A549 (cell line): Measurements from ENCODE around the gene PRDX2. TPM values are rescaled to one million over a fixed set of nuclear protein-coding genes. Genes with fewer than 3 reads are reported as not detected.

Source experiments
- ATAC-seq, 2 experiments: fragments of 200-7000 bp in 1 of 2; fragments of >200 bp in 1 of 2; cut with Nextera tagmentation in 1 of 2; cut with Tn5 transposase in 1 of 2; 3 replicates each; pipeline versions ENCODE4 v1.8.0 to v1.9.1; 2018 to 2020; ENCODE audit warnings: mild to moderate bottlenecking in 1 of 2, moderate library complexity in 1 of 2
- CTCF ChIA-PET: fragments of 300-600 bp; sonication (Branson Sonifier 250); formaldehyde crosslinking; extraction: SDS; loops from one replicate; lab custom pipeline; 2021; ENCODE audit warnings: antibody characterized with exemption, inconsistent platforms; lab: Yijun Ruan, JAX
- POLR2A ChIA-PET: fragments of 350-600 bp; formaldehyde crosslinking; extraction: SDS; loops from one replicate; lab custom pipeline; 2021; ENCODE audit warnings: antibody characterized with exemption, inconsistent platforms; lab: Yijun Ruan, JAX
- DNase-seq, 2 experiments: peaks; one replicate each; pipeline versions ENCODE4 v3.0.0 to v3.0.0-alpha.2; 2011 to 2016; ENCODE audit warnings: low read depth in 1 of 2, low spot score in 1 of 2
- FAIRE-seq: peaks from 2 replicates; lab custom pipeline; 2011; peaks lifted over from hg19 to GRCh38; lab: Jason Lieb, UNC
- H3K27ac ChIP-seq, 2 experiments: fragments of >200 bp; sonication (Bioruptor Twin); formaldehyde crosslinking; 3 replicates each; pipeline ENCODE4 v1.5.1; 2016 to 2017
- H3K4me1 ChIP-seq: fragments of >200 bp; sonication (Bioruptor Twin); formaldehyde crosslinking; 3 replicates; pipeline ENCODE4 v1.6.1; 2016
- H3K4me2 ChIP-seq: fragments of >200 bp; sonication (Bioruptor Twin); formaldehyde crosslinking; 3 replicates; pipeline ENCODE4 v1.6.1; 2016
- H3K4me3 ChIP-seq: fragments of >200 bp; sonication (Bioruptor Twin); formaldehyde crosslinking; 3 replicates; pipeline ENCODE4 v1.5.1; 2016
- H3K9me3 ChIP-seq: fragments of >200 bp; sonication (Bioruptor Twin); formaldehyde crosslinking; 3 replicates; pipeline ENCODE4 v1.6.1; 2016
- CBX2 ChIP-seq: fragments of 200-600 bp; sonication (generic); IDR thresholded peaks from 2 replicates; pipeline ENCODE4 v1.6.1; 2016; ENCODE audit warnings: low read depth, mild to moderate bottlenecking, borderline replicate concordance
- CEBPB ChIP-seq, 2 experiments: fragments of >200 bp in 1 of 2; sonication (Bioruptor Twin) in 1 of 2; formaldehyde crosslinking in 1 of 2; IDR thresholded peaks; 2 replicates each; pipeline ENCODE4 v1.6.1; 2012 to 2016
- CHD2 ChIP-seq: fragments of 150-350 bp; IDR thresholded peaks from 2 replicates; pipeline ENCODE4 v1.6.1; 2014; ENCODE audit warnings: low read length; ENCODE audit not compliant: partially characterized antibody
- FOSL2 ChIP-seq, 2 experiments: fragments of 450-650 bp in 1 of 2; fragments of >200 bp in 1 of 2; sonication (Bioruptor Twin) in 1 of 2; formaldehyde crosslinking; IDR thresholded peaks; 2 replicates each; pipeline versions ENCODE4 v1.5.0 to v1.6.1; 2016 to 2020; ENCODE audit warnings: mild to moderate bottlenecking in 1 of 2, moderate library complexity in 1 of 2
- FOXS1 ChIP-seq: fragments of 250-450 bp; sonication (Bioruptor Pico); IDR thresholded peaks from 2 replicates; pipeline ENCODE4 v1.5.0; 2020; ENCODE audit warnings: mild to moderate bottlenecking, moderate library complexity
- HMGXB4 ChIP-seq: fragments of 250-450 bp; sonication (Bioruptor Pico); IDR thresholded peaks from 2 replicates; pipeline ENCODE4 v1.5.0; 2021; ENCODE audit warnings: mild to moderate bottlenecking, moderate library complexity, borderline replicate concordance
- HOXA7 ChIP-seq: fragments of 250-450 bp; sonication (Bioruptor Pico); IDR thresholded peaks from 2 replicates; pipeline ENCODE4 v1.5.0; 2020; ENCODE audit warnings: mild to moderate bottlenecking, moderate library complexity
- MAFK ChIP-seq: fragments of 450-650 bp; IDR thresholded peaks from 2 replicates; pipeline ENCODE4 v1.6.1; 2014; ENCODE audit not compliant: partially characterized antibody
- NFE2L2 ChIP-seq: fragments of 150-350 bp; conservative IDR thresholded peaks from 2 replicates; pipeline ENCODE4 v1.6.1; 2014; ENCODE audit warnings: low read length
- NR3C1 ChIP-seq: fragments of >200 bp; sonication (Bioruptor Twin); formaldehyde crosslinking; IDR thresholded peaks from 3 replicates; pipeline ENCODE4 v1.6.1; 2017
- POLR2AphosphoS2 ChIP-seq: conservative IDR thresholded peaks from 2 replicates; pipeline ENCODE4 v1.6.1; 2012; ENCODE audit warnings: low read length, improper control_type of control experiment, inconsistent platforms
- RAD21 ChIP-seq, 2 experiments: fragments of >200 bp in 1 of 2; sonication (Bioruptor Twin) in 1 of 2; formaldehyde crosslinking in 1 of 2; IDR thresholded peaks in 1 of 2; conservative IDR thresholded peaks in 1 of 2; 2 replicates in 1 of 2; 3 replicates in 1 of 2; pipeline ENCODE4 v1.6.1; 2012 to 2018; ENCODE audit warnings: inconsistent platforms in 1 of 2
- RFX5 ChIP-seq: fragments of 450-650 bp; IDR thresholded peaks from 2 replicates; pipeline ENCODE4 v1.7.1; 2014; ENCODE audit warnings: antibody characterized with exemption, mild to moderate bottlenecking, moderate library complexity
- ZC3H11A ChIP-seq: fragments of 450-650 bp; IDR thresholded peaks from 2 replicates; pipeline ENCODE4 v1.6.1; 2014; ENCODE audit warnings: antibody characterized with exemption, mild to moderate bottlenecking
- ZFP36 ChIP-seq: fragments of 450-650 bp; IDR thresholded peaks from 2 replicates; pipeline ENCODE4 v1.6.1; 2014; ENCODE audit warnings: borderline replicate concordance; ENCODE audit not compliant: partially characterized antibody
- ZNF302 ChIP-seq: fragments of 250-450 bp; sonication (Bioruptor Pico); IDR thresholded peaks from 2 replicates; pipeline ENCODE4 v1.9.0; 2021; ENCODE audit warnings: inconsistent platforms, mild to moderate bottlenecking, moderate library complexity
- WGBS: methylation state at CpG from one replicate; pipeline ENCODE4 v1.1.6; 2017; ENCODE audit errors: missing lambda C conversion rate; 5-methylcytosine and 5-hydroxymethylcytosine counted together
- polyA plus RNA-seq, 4 experiments: library from polyadenylated mRNA; depleted of rRNA in 3 of 4; stranded (reverse); fragments of >200 nt; fragmentation: RNase III in 1 of 4; extraction: RNeasy Plus Mini Kit Qiagen cat#74134 plus additional on column Dnase treatment in 1 of 4; gene quantifications; 2 replicates in 3 of 4; 3 replicates in 1 of 4; pipeline ENCODE4 v1.2.3, GENCODE V29; 2011 to 2017
- TF ChIP-seq, protein P1 (sequence below): fragments of 150-350 bp; IDR thresholded peaks from 2 replicates; pipeline ENCODE4 v1.6.1; 2014; ENCODE audit warnings: low read depth, mild to moderate bottlenecking, low read length
- TF ChIP-seq, protein P2 (sequence below): fragments of 250-450 bp; sonication (Bioruptor Pico); IDR thresholded peaks from 2 replicates; pipeline ENCODE4 v1.5.0; 2020; ENCODE audit warnings: low read depth, mild to moderate bottlenecking, moderate library complexity

The PRDX2 gene
- polyA plus RNA-seq, 2 of the 4 experiments (the other 2 are of a cell fraction): 0.57 to 0.84 TPM

- FAIRE-seq: no peak
- no peak for DNase-seq
- TF ChIP-seq ZC3H11A (no peak), ZFP36 (no peak), NFE2L2 (no peak), NR3C1 (no peak), RFX5 (no peak), HMGXB4 (CRISPR knock-in tag) (no peak), FOXS1 (CRISPR knock-in tag) (no peak), FOSL2 (IDR thresholded peaks at IDR 0.05) (no peak), FOSL2 (CRISPR knock-in tag; IDR thresholded peaks at IDR 0.05) (no peak), MAFK (no peak), HOXA7 (no peak), ZNF302 (CRISPR knock-in tag) (no peak)
- TF ChIP-seq, protein P1, sequence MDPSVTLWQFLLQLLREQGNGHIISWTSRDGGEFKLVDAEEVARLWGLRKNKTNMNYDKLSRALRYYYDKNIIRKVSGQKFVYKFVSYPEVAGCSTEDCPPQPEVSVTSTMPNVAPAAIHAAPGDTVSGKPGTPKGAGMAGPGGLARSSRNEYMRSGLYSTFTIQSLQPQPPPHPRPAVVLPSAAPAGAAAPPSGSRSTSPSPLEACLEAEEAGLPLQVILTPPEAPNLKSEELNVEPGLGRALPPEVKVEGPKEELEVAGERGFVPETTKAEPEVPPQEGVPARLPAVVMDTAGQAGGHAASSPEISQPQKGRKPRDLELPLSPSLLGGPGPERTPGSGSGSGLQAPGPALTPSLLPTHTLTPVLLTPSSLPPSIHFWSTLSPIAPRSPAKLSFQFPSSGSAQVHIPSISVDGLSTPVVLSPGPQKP: no peak
- TF ChIP-seq, protein P2, sequence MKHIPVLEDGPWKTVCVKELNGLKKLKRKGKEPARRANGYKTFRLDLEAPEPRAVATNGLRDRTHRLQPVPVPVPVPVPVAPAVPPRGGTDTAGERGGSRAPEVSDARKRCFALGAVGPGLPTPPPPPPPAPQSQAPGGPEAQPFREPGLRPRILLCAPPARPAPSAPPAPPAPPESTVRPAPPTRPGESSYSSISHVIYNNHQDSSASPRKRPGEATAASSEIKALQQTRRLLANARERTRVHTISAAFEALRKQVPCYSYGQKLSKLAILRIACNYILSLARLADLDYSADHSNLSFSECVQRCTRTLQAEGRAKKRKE (CRISPR knock-in tag): no peak
- TF ChIP-seq, all 56 proteins: peak for 0
- no peaks in the 10 kb centered on the region for H3K9me3 ChIP-seq
- ChIA-PET CTCF (interaction anchor here (3.2 to 38.2 kb wide), 6 partner anchors 1 to 117 kb away, joined by 17 to 901 read pairs (median 402); partner anchors contain the start of genes BEST2, GET3, HOOK2 and JUNB), POLR2A (interaction anchor here (0.6 kb wide), 1 partner anchor 52 kb away, joined by 11 read pairs; no protein-coding TSS in a partner anchor)
- ATAC-seq: no peak
- no peak overlapping the region for H3K4me3 ChIP-seq
- H3K4me1 ChIP-seq: no peaks in the 10 kb centered on the region
- 83% methylated on average over 5 of the region's 15 CpGs for WGBS
- no peak overlapping the region for H3K4me2 ChIP-seq
- no peak overlapping the region for H3K27ac ChIP-seq
Observed at GRCh38 chr19:12767666-12768065, 33.9 kb downstream of the PRDX2 start.

GRCh38 chr19:12767150-12767549 is 34.5 kb downstream of the PRDX2 start:
- POLR2A ChIA-PET: interaction anchor here (0.6 kb wide), 1 partner anchor 52 kb away, joined by 11 read pairs; no protein-coding TSS in a partner anchor
- Histone ChIP-seq H3K4me3 (no peak overlapping the region), H3K4me1 (no peaks in the 10 kb centered on the region), H3K27ac (no peak overlapping the region), H3K4me2 (no peak overlapping the region), H3K9me3 (no peaks in the 10 kb centered on the region)
- FAIRE-seq: no peak
- TF ChIP-seq POLR2AphosphoS2: no peak
- TF ChIP-seq CHD2: no peak
- TF ChIP-seq, protein P2 (CRISPR knock-in tag): no peak
- TF ChIP-seq RAD21 (conservative IDR thresholded peaks at IDR 0.05 in 1 of 2, IDR thresholded peaks at IDR 0.05 in 1 of 2): no peak
- TF ChIP-seq CBX2: no peak
- TF ChIP-seq MAFK: no peak
- no peak for TF ChIP-seq HOXA7
- no peak for TF ChIP-seq HMGXB4 (CRISPR knock-in tag)
- no peak for TF ChIP-seq CEBPB (IDR thresholded peaks at IDR 0.05)
- DNase-seq: no peak
- CTCF ChIA-PET: interaction anchor here (1.5 to 38.2 kb wide), 7 partner anchors 2 to 117 kb away, joined by 5 to 901 read pairs (median 79); partner anchors contain the start of genes BEST2, GET3, HOOK2 and JUNB
- no peak for ATAC-seq
- 90% methylated on average over 11 of the region's 11 CpGs for WGBS
